GM13977 (cell line): Measurements from ENCODE around the gene DERL3.

ENCODE experiments used
- DNase-seq: peaks from one replicate; pipeline ENCODE4 v3.0.0; 2012; ENCODE audit warnings: low spot score
- in situ Hi-C: fragments of 300-500 bp; cut with MboI; formaldehyde crosslinking; loops from one replicate; pipeline ENCODE4 v1.12.0; 2022; ENCODE audit warnings: low sequenced_read_pairs, low pct_unique_long_range_greater_than_20kb, mixed read lengths, inconsistent platforms; ENCODE audit not compliant: unreplicated experiment
- TF ChIP-seq, protein P1 (sequence below): IDR thresholded peaks from 2 replicates; pipeline ENCODE4 v1.5.1; 2012; ENCODE audit warnings: mild to moderate bottlenecking, control low read depth; ENCODE audit not compliant: insufficient read depth; ENCODE audit errors: extremely low read depth, missing control alignments

Gene DERL3

DNA sequence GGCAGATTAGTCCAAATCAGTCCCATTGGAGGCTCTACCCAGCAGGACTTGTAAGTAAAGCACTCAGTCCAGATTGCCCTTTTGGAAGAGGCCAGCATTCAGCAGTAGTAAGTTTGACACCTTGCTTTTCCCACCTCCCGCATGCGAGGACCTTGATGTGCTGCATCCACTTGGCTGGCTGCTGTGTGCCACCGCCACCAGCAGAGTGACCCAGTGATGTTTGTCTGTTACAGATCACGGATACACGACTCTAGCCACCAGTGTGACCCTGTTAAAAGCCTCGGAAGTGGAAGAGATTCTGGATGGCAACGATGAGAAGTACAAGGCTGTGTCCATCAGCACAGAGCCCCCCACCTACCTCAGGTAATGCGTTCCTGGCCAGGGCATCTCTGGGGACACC, 45.5 kb downstream of the DERL3 start:
- TF ChIP-seq, protein P1, sequence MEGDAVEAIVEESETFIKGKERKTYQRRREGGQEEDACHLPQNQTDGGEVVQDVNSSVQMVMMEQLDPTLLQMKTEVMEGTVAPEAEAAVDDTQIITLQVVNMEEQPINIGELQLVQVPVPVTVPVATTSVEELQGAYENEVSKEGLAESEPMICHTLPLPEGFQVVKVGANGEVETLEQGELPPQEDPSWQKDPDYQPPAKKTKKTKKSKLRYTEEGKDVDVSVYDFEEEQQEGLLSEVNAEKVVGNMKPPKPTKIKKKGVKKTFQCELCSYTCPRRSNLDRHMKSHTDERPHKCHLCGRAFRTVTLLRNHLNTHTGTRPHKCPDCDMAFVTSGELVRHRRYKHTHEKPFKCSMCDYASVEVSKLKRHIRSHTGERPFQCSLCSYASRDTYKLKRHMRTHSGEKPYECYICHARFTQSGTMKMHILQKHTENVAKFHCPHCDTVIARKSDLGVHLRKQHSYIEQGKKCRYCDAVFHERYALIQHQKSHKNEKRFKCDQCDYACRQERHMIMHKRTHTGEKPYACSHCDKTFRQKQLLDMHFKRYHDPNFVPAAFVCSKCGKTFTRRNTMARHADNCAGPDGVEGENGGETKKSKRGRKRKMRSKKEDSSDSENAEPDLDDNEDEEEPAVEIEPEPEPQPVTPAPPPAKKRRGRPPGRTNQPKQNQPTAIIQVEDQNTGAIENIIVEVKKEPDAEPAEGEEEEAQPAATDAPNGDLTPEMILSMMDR = no peak
- in situ Hi-C loops = no loop called here
- DNase-seq = no peak

DNA sequence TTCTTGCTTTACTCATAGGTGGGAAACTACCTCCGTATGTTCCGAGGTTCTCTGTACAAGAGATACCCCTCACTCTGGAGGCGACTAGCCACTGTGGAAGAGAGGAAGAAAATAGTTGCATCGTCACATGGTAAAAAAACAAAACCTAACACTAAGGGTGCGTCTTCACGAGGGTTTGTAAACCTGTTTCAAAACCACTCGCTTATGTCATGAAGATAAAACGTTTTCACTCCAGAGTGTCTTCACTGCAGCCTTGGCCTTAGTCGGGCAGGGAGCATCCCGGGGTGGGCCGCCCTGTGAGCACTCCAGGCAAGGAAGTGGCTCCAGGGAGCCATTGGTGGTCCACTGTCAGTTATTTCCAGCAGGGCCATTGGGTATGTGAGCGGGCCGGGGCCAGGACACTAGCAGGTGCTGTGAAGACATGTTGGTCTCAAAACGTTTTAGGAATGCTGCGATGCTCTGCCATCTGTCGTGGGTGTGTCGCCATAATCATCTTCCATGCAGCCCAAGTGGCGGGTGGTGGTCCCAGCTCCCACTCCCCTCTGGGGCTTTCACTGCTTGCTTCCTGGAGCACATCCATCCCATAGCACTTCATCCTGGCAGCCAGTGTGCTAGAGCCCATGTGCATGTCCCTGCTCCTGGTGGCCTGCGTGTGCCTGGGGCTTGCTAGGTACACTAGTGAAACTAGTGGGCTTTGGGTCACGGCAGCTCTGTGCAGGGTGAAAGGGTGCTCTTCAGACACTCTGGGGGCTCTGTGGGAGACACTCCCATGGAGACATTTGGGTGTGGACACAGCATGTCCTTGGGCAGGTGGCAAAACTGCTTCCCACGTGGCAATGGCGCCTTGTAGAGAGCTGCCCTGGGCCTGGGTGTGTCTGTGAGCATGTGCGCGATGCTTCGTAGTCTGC, 46.8 kb downstream of the DERL3 start:
- no peak for DNase-seq
- in situ Hi-C loops = no loop called here
- TF ChIP-seq, protein P1 = no peak

- DNase-seq = no peak
- TF ChIP-seq, protein P1 = no peak
- in situ Hi-C loops = no loop called here
Observed at GRCh38 chr22:23790819-23791737, 47.7 kb downstream of the DERL3 start.

DNA sequence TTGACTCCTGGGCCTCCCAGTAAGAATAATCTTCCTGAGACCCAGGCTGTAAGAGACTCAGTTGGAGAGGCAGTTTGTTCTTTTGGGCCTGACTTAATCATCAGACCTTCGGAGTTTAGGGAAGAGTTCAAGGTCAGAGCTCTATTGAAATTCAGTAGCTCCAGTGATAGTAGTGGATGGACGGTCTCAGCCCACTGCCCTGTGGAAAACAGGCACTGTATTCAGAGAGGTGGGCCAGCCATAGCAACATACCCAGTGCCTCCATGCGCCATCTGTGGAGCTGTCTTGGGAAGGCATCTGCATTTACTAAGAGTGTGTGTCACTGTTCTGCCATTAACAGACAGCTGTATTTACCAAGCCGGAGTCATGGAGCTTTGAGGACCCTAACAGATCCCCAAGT, 49.2 kb downstream of the DERL3 start:
- in situ Hi-C loops = no loop called here
- TF ChIP-seq, protein P1 = no peak
- DNase-seq = no peak

DNA sequence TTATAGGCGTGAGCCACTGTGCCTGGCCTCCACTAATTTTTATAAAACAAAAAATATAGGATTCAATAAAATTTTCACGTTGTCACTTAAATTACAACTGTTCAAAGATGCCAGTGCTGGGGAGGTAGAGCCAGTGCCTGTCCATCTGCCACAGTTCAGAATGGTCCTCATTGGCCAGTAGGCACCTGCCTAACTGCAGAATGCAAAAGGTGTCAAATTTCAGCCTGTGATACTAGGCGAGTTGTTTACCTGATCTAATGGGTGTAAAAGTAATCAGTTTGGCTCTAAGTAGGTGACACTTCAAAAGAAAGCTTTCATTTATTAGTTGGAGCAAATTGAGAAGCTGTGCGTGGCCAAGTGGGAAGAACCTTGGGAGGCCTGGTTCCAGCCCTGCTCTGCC, 49.7 kb downstream of the DERL3 start:
- DNase-seq = no peak
- in situ Hi-C loops = no loop called here
- TF ChIP-seq, protein P1 = no peak

GRCh38 chr22:23787910-23788309, 50.9 kb downstream of the DERL3 start:
- in situ Hi-C loops = no loop called here
- TF ChIP-seq, protein P1 = no peak
- DNase-seq = no peak
